HG03558 (cell line): ENCODE measurements around the gene ZFYVE28.

Source experiments
- ATAC-seq: cut with Tn5 transposase; IDR thresholded peaks from one replicate; pipeline ENCODE4 v1.9.1; 2021; ENCODE audit warnings: moderate number of reproducible peaks; ENCODE audit not compliant: unreplicated experiment; ENCODE audit errors: extremely low read depth

Gene ZFYVE28

DNA sequence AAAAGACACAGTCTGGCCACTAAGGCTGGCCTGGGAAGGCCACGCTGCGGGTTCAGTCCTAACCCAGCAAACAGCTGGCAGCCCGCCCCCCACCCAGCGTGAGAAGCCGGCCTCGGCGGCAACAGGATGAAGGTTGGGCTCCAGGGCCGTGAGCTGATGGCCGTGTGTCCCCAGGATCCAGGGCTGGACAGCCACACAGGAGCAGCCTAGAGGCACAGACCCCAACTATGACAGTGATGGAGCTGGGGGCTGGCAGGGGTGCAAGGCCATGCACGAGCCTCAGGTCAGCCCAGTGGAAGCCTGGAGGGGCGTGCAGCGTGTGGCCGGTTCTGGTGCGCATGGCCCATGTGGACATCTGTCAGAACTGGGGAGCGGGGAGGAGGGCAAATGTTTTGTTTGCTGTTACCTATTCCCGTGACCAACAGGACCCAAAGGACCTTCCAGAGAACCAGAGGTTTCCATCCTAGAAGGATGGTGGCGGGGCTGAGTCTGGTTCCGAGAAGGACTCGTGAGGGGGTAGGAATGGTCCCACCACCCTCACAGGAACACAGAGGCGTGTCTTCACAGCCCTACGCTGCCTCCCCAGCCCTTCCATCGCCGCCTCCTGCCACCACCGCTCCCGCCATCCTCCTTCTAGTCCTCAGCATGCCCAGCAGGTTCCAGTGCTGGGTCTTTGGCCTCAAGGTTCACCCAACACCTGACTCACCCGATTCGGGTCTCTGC, 46.5 kb downstream of the ZFYVE28 start:
- no peak for ATAC-seq

DNA sequence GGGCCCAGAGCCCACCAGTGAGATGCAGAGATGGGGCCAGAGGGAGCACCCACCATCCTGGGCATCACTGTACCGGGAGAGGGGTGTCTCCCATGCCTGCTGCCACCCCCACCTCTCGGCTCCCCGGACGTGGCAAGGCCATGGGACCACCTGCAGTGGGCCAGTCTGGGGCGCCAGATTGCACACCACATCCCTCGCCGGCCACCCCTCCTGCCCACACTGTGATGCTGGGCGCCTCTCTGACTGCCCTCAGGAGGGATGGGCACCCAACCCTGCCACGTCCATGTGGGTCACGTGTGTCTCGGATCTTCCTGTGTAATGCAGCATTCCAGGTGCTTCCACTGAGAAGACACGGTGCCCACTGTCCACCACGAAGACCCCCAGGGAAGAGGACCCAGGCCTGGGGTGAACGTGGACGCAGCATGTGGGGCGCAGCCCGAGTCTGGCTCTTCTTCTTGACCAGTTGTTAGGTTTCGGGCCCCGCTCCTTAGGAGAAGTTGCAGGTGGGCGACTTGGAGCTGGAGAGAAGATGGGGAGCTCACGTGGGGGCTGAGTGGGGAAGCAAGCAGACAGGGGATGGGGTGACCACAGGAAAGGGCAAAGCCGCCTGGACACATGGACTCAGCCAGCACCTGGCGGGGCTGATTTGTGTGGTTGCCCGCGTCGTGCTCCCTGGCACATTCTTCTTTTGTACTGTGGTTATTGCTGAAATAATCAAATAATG, 47.7 kb downstream of the ZFYVE28 start:
- ATAC-seq = no peak

DNA sequence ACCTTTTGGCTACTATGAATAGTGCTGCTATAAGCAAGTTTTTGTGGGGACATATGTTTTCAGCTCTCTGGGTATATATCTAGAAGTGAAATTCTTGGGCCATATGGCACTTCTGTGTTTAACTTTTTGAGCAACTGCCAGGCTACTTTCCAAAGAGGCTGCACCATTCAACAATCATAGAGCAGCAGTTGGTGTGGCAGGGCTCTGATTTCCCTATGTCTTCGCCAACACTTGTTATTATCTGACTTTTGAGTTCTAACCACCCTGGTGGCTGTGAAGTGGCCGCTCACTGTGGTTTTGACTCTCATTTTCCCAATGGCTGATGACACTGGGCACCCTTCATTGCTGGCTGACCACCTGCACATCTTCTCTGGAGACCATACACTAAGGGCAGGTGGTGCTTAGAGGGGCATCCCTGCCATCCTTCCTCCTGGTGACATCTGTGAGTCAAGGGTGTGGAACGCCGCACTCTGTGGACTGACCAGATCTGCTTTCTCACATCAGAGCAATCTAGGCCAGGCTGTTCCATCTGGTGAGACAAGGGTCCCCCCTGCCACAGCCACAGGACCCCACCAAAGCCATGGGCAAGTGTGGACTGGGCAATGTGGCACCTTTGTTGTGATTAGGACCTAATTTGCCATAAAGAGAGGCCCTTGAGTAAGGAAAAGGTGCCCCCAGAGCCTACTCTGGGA, 49.6 kb downstream of the ZFYVE28 start:
- no peak for ATAC-seq

DNA sequence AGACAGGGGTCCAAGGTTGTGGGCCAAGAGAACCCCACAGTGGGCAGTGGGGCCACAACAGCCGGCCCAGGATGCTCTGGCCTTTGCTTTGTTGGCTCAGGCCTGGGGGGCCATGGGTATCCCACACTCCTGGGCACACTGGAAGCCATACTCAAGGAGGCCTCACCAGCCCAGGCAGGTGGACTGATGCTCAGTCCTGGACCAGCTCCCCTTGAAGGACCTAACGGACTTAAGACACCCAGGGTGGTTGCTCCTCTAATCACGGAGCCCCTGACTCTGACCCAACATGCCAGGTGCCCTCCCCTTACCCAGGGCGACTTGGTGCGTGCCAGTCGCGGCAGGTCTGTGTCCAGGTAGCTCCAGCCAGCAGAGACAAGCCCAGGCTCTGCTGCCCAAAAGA, 50.8 kb downstream of the ZFYVE28 start:
- ATAC-seq = no peak

DNA sequence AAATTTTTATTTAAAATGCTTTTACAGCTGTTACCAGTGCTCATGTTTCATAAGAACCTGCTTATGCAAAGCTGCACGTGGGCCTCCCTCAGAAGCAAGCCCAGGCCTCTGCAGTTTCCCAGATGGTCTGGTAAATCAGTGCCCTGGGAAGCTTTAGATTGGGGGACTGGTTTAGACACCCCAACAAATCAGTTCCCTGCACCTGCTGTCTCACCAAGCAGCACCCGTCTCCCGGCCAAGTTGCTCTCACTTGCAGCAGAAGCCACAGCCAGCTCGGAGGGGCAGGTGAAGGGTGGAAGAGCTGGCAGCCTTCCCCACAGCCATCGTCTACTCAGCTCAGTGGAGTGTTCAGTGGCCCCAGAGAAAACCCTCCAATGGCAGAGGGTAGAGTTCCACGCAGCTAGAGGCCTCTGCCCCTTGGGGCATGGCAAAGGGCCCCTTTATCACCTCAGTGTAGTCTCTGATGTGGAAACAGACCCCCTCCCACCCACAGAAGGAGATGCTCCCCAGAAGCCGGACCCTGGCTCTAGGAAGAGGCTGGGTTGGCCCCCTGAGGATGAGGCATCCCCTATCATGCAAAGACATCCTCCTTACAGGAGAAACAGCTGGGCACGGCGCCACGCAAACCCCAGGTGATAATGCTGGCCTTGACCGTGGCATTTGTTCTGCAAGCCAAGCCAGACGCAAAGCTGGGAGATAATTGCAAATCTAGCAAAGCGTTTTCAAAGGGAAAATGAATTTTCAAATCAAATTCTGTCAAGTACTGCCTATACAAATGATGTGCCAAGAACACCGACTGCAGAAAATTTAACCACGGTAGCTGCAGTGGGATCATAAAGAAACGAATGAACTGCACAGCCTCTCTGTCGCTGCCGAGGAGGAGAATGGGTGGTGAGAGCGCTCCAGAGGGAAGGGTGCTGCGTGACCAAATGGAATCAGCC, 51.9 kb downstream of the ZFYVE28 start:
- ATAC-seq = no peak

DNA sequence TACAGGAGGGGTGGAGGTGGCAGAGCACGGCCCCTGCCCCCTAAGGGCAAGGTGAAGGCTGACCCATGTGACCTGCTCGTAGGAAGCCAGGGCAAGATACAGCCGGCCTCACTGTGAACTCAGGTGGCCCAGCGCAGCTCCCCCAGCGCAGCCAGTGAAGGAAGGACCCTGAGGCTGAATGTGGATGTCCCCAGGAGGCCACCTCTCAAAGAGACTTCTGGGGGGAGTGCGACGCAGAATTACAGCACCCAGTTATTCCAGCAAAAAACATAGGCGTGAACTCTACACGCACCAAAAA, 52.6 kb downstream of the ZFYVE28 start:
- no peak for ATAC-seq

DNA sequence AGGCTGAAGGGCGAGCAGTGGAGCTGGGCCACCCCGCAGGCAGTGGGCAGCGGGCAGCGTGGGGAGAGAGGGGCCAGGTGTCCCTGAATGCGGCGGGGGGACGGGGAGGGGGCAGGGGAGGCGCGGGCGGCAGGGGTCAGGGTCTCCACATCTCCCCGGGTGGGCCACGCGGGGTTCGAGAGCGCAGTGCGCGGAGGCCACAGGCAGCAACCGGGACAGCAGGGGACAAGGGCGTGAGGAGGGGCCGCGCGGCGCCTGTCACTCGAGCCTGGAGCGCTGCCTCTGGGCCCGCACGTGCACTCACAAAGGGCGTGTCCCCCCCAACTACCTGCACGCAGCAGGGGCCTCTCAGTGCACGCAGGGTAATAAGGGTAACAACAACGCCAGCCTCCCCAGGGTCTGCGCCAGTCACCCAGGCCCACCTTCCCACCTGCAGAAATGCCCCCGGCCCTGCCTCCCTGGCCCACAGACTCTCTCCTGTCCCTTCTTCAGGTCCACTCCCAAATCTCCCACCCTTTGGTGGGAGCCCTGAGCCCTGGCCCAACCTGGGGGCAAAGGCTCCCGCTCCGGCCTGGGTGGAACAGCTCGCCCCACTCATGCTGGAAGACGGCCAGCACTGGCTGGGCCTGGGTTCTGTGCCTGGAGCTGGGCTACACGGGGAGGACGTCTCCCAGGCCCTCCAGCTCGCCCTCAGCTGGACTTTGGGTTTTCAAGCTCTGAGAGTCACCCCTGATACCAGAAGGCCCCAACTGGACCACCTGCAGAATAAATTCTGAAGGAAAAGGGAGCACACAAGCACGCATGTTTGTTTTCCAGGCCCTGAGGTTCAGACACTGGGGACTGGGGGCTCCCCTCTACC, 53.2 kb downstream of the ZFYVE28 start:
- no peak for ATAC-seq

DNA sequence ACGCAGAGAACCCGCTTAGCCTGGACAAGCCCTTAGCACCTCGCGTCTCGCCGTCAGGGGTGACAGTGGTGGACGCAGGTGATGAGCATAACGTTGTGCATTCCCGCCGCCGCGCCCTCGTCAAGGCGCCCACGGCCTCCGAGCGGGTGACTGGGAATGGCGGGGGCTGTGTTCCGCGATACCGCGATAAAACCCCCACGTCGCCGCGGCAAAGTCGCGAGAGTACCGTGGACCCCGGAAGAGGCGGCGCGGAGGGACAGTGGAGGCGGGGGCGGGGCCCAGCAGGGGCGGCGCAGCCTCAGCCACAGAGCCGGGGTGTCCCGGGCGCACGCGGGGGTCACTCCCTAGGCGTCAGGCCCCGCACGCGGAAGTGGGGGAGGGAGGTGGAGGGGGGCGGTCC, 53.8 kb downstream of the ZFYVE28 start:
- ATAC-seq = no peak

DNA sequence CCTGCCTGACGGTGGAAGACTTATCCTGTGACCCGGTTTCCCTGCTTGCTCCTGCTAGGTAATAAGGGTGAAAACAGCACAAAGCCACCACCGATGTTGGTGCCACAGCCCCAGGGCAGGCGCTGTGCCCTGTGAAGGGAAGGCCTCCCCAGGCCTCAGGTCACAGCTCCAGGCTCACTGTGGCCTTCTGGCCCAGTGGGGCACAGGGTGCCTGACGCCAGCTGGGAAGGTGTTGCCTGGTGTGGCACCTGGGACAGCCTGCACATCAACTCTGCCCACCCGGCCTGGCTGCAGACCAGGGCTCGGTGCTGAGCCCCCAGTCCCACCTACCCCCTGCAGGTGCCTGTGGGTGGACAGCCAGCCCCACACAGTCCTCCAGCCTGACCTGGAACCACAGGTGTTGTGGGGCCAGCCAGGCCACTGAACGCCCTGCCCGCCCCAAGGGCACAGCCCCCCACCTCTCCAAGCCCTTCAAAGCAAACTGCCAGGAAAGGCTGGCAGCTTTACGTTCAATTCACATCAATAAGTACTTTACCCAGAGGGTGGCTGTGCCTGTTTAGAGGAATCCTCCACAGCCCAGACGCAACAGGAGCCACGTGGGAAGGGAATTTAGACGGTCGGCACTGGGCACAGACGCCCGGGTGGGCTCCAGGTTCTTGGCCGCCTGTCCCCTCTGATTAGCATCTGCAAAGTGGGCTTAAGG, 54.3 kb downstream of the ZFYVE28 start:
- ATAC-seq = no peak

DNA sequence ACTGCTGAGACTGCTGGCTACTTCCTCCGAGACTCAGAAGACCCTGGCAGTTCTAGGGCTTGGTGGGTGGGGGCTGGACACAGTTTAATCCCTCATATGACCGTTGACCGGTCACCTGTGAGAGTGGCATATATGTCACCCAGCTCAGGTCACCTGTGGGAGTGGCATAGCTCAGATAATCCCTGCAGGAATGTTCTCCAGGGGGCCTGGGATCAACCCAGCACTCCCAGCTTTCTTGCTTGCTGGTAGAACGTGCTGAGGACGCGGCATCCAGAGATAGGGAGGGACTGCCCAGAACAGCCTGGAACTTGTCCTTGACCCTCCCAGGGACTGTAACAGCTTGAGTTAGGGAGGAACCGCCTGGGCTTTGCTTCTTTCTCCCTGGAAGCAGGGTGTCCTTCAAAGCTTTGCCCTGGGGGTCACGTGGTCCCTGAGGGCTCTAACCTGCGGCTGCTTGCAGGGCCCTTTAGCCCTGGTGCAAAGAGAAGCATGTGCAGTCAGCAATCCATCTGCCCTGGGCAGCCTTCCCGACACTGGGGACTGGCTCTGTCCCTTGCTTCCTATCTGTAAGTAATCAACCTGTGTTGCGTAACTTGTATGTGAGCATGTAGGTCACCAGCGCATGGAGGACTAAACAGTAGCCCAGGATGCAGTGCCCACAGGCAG, 55.3 kb downstream of the ZFYVE28 start:
- ATAC-seq = no peak

DNA sequence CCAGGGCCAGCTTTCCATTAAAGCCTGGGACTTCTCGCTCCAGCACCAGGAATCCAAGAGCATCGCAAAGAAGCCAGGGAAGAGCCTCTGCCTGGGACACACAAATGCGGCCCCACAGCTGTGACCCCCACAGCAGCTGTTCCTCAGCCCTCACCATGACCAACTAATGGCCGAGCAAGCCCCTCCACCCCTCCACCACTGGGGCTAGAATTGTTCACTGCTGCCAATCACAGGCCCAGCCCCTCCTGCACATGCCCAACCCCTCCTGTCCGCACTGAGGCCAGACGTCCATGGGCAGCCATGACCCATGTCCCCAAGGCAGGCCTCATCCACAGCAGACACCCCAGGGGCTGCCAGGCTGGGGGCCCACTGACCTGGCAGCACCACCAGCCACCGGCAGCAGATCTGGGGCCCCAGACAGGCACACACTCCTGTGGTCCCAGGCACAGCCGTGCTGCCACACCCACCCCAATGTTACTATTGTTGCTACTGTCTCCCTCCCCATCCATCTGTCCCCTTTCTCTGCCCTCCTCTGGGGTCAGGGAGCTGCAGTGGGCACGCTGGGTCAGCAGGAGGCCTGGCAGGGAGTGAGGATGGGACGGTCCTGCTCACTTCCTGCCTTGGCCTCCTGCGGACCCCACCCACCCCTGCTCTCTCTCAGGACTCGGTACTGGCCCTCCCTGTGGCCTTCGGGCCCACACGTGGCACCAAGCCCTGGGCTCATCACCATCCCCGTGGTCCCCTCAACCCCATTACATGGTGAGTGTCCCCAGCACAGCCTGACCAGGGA, 56.0 kb downstream of the ZFYVE28 start:
- no peak for ATAC-seq

DNA sequence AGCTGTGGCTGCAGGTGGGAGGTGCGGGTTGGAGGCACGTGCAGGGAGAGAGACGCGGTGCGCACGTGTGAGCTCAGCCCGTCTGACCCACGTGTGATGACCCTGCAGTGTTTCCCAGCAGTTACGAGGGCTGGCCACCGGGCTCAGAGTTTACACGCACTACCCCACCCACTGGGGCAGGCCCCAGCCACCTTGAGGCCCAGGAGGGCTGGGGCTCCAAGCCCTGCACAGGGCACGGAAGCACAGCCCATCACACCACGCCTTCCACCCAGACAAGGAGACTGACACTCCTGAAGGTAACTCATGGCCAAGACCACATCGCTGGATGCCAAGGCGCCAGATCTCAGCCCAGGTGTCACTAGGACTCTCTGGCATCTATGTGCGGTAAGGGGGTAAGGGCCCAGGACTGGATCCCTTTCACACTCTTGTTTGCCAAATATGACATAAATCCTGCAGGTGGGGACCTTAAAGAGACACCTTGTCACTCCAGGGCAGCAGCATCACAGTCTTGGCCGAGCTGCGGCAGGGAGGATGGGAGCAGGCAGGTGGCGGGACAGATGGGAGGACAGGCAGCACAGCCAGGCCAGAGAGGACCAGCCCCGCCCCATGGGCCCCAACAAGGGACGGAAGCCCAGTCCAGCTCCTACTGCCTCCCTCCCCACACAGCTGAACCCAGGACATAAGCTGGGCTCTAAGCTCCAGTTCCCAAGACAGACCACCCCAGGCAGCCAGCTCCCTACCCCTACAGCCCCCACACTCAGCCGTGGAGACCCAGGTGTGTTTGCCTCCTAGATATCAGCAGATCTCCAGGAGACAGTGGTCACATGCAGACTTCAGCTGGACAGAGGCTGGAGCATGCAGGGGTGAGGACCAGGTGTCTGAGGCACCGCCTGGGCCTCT, 56.8 kb downstream of the ZFYVE28 start:
- no peak for ATAC-seq

DNA sequence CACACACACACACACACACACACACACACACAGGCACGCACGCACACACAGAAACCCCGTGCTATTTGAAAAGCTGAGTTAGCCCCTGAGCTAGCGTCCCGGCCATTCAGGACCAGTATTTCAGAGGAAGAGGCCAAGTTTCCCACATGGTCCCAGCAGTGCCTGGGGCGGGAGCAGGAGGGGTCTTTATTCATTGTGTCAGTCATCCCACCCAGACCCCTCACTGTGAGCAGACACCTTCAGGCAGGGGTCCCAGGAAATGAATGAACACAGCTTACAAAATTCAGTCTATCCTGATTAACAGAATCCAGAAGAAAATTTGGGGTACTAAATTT, 58.1 kb downstream of the ZFYVE28 start:
- ATAC-seq = no peak

DNA sequence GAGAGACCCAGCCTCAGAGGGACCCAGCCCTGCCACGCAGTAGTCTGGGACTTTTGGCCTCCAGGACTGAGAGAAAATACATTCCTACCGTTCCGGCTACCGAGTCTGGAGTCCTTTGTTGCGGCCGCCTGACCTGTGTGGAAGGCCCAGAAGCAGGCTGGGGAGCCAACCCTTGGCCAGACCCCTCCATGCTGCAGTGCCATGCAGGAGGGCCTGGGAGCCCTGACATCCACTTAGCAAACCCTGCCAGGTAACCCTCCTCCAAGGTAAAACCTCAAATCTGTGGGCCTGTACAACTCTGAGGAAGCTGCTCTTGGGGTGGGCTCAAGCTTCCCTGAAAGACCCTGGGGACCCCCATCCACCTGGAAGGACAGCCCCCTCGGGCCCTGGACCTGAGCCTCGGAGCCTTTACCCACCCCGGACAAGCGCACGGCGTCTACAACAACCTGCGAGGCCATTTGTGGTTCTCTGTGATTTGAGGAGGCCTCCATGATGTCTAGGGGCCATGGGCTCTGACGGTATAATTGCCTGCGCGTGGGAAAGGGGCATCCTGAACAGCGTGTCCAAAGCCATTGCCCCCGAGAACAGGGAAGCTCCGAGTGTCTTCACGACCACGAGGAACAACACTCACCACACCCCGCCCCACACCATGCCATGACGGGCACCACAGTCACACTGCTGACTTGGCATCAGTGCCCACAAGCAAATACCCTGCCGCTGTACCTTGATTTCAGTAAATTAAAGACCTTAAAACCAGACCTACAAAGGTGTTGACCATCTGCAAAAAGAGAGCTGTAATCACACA, 58.7 kb downstream of the ZFYVE28 start:
- no peak for ATAC-seq

DNA sequence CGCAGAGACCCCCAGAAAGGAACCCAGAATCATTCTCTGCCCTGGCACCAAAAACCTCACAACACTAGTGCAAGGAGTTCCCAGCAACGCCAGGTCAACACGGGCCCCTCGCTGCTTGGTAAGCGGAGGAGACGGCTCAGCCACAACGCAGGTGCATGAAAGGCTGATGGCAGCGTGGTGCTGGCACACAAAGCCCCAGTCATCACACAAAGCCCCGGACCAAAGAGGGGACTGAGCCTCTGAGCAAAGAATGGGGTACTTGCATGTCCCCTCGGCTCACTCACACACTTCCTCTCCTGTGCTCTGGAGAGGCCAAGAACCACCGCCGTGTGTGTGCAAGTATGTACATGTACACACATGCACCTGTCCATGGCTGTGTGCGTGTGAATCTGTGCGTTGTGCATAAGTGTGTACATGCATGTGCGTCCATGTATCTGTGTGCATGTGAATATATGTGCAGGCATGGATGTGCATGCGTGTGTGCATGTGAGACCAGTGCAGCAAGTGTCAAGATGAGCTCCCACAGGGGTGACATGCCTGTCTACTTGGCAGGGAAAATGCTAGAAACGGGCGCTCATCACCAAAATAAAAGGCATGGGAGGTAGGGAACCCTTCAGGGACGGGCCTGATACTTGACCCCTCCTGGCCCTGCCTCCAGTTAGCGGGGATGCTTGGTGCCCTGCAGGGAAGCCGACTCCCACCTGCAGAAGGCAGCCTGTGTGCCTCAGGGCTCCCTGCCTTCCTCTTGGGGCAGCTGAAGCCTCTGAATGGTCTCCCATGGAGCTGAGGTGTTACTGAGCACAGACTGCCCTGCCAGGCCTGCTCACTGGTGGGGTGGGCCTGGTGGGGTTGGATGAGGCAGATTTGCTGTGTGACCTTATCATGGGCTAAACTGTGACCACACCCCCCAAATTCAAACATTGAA, 60.4 kb downstream of the ZFYVE28 start:
- no peak for ATAC-seq
